ENCODE data around the gene LAIR1.

The LAIR1 gene

GRCh38 chr19:54312436-54313377 is 52.0 kb downstream of the LAIR1 start, which contains the start of gene LILRA5:
LILRA5 (minus strand) TSS chr19:54313166; CDS start chr19:54313019, 147 bp downstream.
- TF ChIP-seq GATA2 (IDR thresholded peaks at IDR 0.05; ENCODE audit: low read depth, low read length) (no peak), GATA3 (IDR thresholded peaks at IDR 0.05; ENCODE audit: low read depth, low read length) (no peak)

DNA sequence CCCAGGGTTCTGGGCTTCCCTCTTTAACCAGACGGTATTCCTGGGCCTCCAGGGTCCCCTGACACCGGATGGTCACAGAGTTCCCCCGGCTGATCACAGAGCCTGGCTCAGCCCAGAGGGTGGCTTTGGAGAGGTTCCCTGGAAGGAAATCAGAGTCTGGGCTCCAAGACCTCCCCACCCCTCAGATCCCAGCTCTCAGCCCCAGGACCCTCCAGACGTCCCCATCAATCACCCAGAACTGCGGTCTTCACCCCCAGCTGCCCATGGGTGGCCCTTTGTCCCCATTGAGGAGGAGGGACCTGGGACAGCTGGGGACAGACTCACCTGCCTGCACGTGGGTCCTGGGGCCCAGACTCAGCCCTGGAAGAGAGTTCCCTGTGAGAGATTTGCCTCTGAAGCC is 52.7 kb downstream of the LAIR1 start:
- no peak for TF ChIP-seq GATA3 (IDR thresholded peaks at IDR 0.05; ENCODE audit: low read depth, low read length)

DNA sequence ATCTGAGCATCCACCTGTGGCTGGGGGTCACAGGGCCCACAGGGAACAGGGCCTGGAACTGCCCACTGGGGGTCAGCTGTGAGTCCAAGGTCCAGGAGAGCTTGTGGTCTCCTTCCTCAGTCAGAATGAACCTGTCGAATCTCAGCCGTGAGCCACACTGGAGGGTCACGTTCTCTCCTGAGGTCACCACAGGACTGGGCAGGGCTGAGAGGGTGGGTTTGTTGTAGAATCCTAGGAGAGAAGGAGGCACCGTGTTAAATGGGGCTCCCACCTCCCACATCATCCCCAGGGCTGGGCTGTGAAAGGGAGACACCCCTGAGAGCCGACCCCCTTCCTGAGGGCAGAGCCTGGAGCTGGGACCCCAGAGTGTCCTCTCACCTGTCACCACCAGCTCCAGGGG is 53.2 kb downstream of the LAIR1 start:
- TF ChIP-seq GATA3 (IDR thresholded peaks at IDR 0.05; ENCODE audit: low read depth, low read length) = no peak
- no peak for TF ChIP-seq GATA2 (IDR thresholded peaks at IDR 0.05; ENCODE audit: low read depth, low read length)

DNA sequence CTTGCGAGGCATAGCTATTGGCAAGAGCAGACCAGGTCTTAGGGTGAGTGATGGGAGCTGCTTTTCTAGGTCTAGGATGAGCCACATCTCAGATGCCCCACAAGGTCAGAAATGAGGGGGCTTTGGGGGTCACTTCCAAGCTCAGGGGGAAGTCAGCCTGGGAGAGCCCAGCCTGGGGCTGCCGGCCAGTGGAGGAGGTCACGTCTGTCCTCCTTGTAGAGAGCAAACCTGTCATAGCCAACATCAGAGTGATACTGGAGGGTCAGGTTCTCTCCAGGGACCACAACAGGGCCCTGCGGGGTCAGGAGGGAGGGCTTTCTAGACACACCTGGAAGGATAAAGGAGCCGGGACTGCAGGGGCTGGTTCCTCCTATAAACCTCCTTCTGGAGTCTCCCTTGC is 54.2 kb downstream of the LAIR1 start:
- no peak for TF ChIP-seq GATA3 (IDR thresholded peaks at IDR 0.05; ENCODE audit: low read depth, low read length)
- no peak for TF ChIP-seq GATA2 (IDR thresholded peaks at IDR 0.05; ENCODE audit: low read depth, low read length)

DNA sequence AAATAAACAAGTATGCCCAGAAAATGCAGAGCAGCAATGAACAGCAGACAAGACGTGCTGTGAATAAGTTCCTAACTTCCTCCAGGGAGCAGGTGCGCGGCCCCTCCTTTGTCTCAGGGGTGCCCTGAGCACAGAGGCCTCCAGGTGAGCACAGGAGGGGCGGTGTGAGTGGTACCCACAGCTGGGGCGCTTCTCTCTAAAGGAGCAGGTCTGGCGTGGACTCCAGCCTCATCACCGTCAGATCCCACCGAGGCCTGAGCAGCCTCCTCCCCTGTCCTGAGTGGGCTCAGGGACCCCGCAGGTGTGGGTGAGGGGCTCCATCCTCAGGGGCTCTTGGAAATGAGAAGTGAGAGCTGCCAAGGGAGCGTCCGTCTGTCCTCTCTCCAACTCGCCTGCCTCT is 54.9 kb downstream of the LAIR1 start:
- TF ChIP-seq GATA3 (IDR thresholded peaks at IDR 0.05; ENCODE audit: low read depth, low read length) (no peak), GATA2 (IDR thresholded peaks at IDR 0.05; ENCODE audit: low read depth, low read length) (no peak)

- TF ChIP-seq GATA3 (IDR thresholded peaks at IDR 0.05; ENCODE audit: low read depth, low read length) (no peak), GATA2 (IDR thresholded peaks at IDR 0.05; ENCODE audit: low read depth, low read length) (no peak)
These were observed 57.2 kb downstream of the LAIR1 start for GRCh38 chr19:54307389-54308020.

- TF ChIP-seq GATA2 (IDR thresholded peaks at IDR 0.05; ENCODE audit: low read depth, low read length) (no peak), GATA3 (IDR thresholded peaks at IDR 0.05; ENCODE audit: low read depth, low read length) (no peak)
These were observed 59.6 kb downstream of the LAIR1 start for GRCh38 chr19:54305141-54305540.

GRCh38 chr19:54302257-54302656 is 62.5 kb downstream of the LAIR1 start:
- TF ChIP-seq GATA3 (IDR thresholded peaks at IDR 0.05; ENCODE audit: low read depth, low read length) (no peak), GATA2 (IDR thresholded peaks at IDR 0.05; ENCODE audit: low read depth, low read length) (no peak)

All from SH-SY5Y (cell line).